ENCODE results near the gene CEP85L. TPM values are rescaled to one million over a fixed set of nuclear protein-coding genes. Genes with fewer than 3 reads are reported as not detected.

Gene CEP85L
- total RNA-seq, 1 experiment from 2014 or later: 4.9 TPM

DNA sequence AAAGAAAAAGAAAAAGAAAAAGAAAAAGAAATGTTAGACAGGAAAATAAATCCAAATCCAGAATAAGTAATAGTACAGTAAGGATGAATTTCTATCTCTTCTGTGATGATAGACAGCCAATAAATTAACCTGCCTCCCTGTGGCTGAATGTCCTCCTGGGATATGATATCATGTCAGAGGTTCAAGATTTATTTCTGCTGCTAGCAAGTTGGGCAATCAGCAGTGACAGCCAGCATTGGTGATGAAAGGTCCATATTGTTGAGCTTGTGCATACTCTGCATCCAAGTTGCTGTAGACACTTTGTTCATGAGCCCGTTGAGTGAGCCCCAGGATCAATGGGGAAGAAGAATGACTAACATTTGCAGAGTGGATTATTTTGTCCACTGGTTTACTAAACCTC lies 44.9 kb upstream of the CEP85L start (continued):
- TF ChIP-seq, protein P1, sequence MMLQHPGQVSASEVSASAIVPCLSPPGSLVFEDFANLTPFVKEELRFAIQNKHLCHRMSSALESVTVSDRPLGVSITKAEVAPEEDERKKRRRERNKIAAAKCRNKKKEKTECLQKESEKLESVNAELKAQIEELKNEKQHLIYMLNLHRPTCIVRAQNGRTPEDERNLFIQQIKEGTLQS (IDR thresholded peaks at IDR 0.05): no peak
- TF ChIP-seq ZNF274 (IDR thresholded peaks at IDR 0.05; ENCODE audit: low read depth, low read length) (no peak), CEBPB (IDR thresholded peaks at IDR 0.05; ENCODE audit: low read depth) (no peak)

- H4K20me1 ChIP-seq (ENCODE audit: insufficient read depth): no peaks in the 10 kb centered on the region
- CTCF ChIA-PET: no interaction called here
- intact Hi-C loops (cut with micrococcal nuclease): no loop called here
- H3K4me2 ChIP-seq (ENCODE audit: low read length): no peak overlapping the region
- H3K4me3 ChIP-seq (replicated peaks in 1 of 2; ENCODE audit: low read depth in 1 of 2, low read length in 2 of 2): no peak overlapping the region
- BruUV-seq (replicated peaks): no TSS peak
- H2AFZ ChIP-seq (ENCODE audit: low read depth, low read length, poor library complexity, severe bottlenecking): no peak overlapping the region
- RAD21 ChIA-PET (ENCODE audit: low non-redundant PET in 1 of 2, low total read pairs in 2 of 2, uncharacterized antibody in 2 of 2, unreplicated experiment in 2 of 2): no interaction called here
- no peak overlapping the region for H3K9ac ChIP-seq (ENCODE audit: low read length)
- DNase-seq (ENCODE audit: low read depth, low spot score) (no peak), ATAC-seq (no peak)
- H3K9me3 ChIP-seq (ENCODE audit: control insufficient read depth in 1 of 2, insufficient read depth in 1 of 2, low read depth in 1 of 2, low read length in 2 of 2): no peaks in the 10 kb centered on the region
- no peaks in the 10 kb centered on the region for H3K9me2 ChIP-seq (ENCODE audit: insufficient read depth)
- no peaks in the 10 kb centered on the region for H3K36me3 ChIP-seq (ENCODE audit: control insufficient read depth in 1 of 2, insufficient read depth in 2 of 2, low read length in 2 of 2)
- no peak overlapping the region for H3K27ac ChIP-seq (ENCODE audit: low read depth, low read length)
- H3K27me3 ChIP-seq (ENCODE audit: insufficient read depth, low read length): no peaks in the 10 kb centered on the region
- no peaks in the 10 kb centered on the region for H3K79me2 ChIP-seq (ENCODE audit: insufficient read depth, low read length)
- TF ChIP-seq JUND (IDR thresholded peaks at IDR 0.05): no peak
- no peak for TF ChIP-seq TCF7L2 (IDR thresholded peaks at IDR 0.05; ENCODE audit: borderline replicate concordance, extremely low read depth, insufficient read depth, insufficient read length)
- TF ChIP-seq POLR2AphosphoS5 (IDR thresholded peaks at IDR 0.05; ENCODE audit: low read depth, low read length): no peak
- POLR2A ChIA-PET: no interaction called here
- H3K4me1 ChIP-seq (ENCODE audit: control insufficient read depth in 1 of 2, insufficient read depth in 2 of 2, low read length in 2 of 2): no peaks in the 10 kb centered on the region
These were observed 42.2 kb upstream of the CEP85L start for GRCh38 chr6:118693562-118693961.

DNA sequence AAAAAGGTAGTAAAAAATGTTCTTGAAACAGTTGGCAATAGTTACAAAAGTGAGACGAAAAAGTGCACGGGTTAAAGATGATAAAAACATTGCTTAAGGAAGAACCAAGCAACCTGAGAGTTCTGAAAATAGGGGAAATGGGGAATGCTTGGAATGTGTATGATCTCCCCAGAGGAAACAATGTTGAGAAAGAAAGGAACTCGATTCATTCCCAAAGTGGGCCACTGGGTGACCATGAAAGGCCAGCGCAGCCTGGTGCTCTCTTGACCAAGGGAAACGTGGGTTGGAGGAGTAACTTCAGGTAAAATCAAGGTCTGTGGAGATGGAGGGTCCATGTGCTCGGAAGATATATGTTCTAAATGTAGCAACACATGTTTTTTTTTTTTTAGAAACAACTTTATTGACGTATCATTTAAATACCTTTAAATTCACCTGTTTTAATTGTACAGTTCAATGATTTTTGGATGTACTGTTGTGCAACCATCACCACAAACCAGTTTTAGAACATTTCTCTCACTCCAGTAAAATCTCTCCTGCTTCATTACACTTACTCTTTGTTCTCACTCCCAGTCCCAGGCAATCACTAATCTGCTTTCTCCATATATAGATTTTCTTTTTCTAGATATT lies 34.5 kb upstream of the CEP85L start:
- H3K4me3 ChIP-seq (replicated peaks in 1 of 2; ENCODE audit: low read depth in 1 of 2, low read length in 2 of 2): no peak overlapping the region
- no peak overlapping the region for H3K27ac ChIP-seq (ENCODE audit: low read depth, low read length)
- POLR2A ChIA-PET: no interaction called here
- intact Hi-C loops (cut with micrococcal nuclease): no loop called here
- H2AFZ ChIP-seq (ENCODE audit: low read depth, low read length, poor library complexity, severe bottlenecking): no peak overlapping the region
- H3K4me2 ChIP-seq (ENCODE audit: low read length): no peak overlapping the region
- TF ChIP-seq ELF1 (IDR thresholded peaks at IDR 0.05; ENCODE audit: borderline replicate concordance, low read depth): no peak
- TF ChIP-seq POLR2A (IDR thresholded peaks at IDR 0.05; ENCODE audit: borderline replicate concordance, extremely low read depth, insufficient read depth, insufficient read length): no peak
- TF ChIP-seq ZBTB33 (IDR thresholded peaks at IDR 0.05; ENCODE audit: extremely low read depth, insufficient replicate concordance, low read length): no peak
- TF ChIP-seq SIN3A (IDR thresholded peaks at IDR 0.05; ENCODE audit: low read depth): no peak
- H3K9me2 ChIP-seq (ENCODE audit: insufficient read depth): no peaks in the 10 kb centered on the region
- DNase-seq (ENCODE audit: low read depth, low spot score): no peak
- no peaks in the 10 kb centered on the region for H3K4me1 ChIP-seq (ENCODE audit: control insufficient read depth in 1 of 2, insufficient read depth in 2 of 2, low read length in 2 of 2)
- no TSS peak for BruUV-seq (replicated peaks)
- no peak for ATAC-seq
- RAD21 ChIA-PET (ENCODE audit: low non-redundant PET in 1 of 2, low total read pairs in 2 of 2, uncharacterized antibody in 2 of 2, unreplicated experiment in 2 of 2): no interaction called here
- H3K9me3 ChIP-seq (ENCODE audit: control insufficient read depth in 1 of 2, insufficient read depth in 1 of 2, low read depth in 1 of 2, low read length in 2 of 2): no peaks in the 10 kb centered on the region
- H3K9ac ChIP-seq (ENCODE audit: low read length): no peak overlapping the region
- H3K36me3 ChIP-seq (ENCODE audit: control insufficient read depth in 1 of 2, insufficient read depth in 2 of 2, low read length in 2 of 2): no peaks in the 10 kb centered on the region
- no peaks in the 10 kb centered on the region for H3K27me3 ChIP-seq (ENCODE audit: insufficient read depth, low read length)
- no peaks in the 10 kb centered on the region for H3K79me2 ChIP-seq (ENCODE audit: insufficient read depth, low read length)
- no peaks in the 10 kb centered on the region for H4K20me1 ChIP-seq (ENCODE audit: insufficient read depth)
- CTCF ChIA-PET: no interaction called here

Measured in HCT116 (cell line).